Keratinocyte (primary cell): ENCODE data around the gene ADAMTS7. TPM values are rescaled to one million over a fixed set of nuclear protein-coding genes. Genes with fewer than 3 reads are reported as not detected.
"Not testable (repeated sequence)": the region's sequence is repeated elsewhere in the genome, so short reads cannot be mapped to it uniquely, and the experiment has no call there.

Experiments
- DNase-seq: peaks from one replicate; pipeline ENCODE4 v3.0.0-alpha.2; 2011; ENCODE audit warnings: low read depth, missing footprints, low spot score
- FAIRE-seq: peaks from 2 replicates; lab custom pipeline; 2011; peaks lifted over from hg19 to GRCh38; lab: Jason Lieb, UNC
- H2AFZ ChIP-seq: 2 replicates; pipeline ENCODE4 v1.6.0; 2012; ENCODE audit warnings: low read length, control low read depth, inconsistent platforms; ENCODE audit not compliant: control insufficient read depth
- H3K27ac ChIP-seq: 2 replicates; pipeline ENCODE4 v1.5.1; 2011; ENCODE audit warnings: low read length; ENCODE audit not compliant: control insufficient read depth, insufficient read depth
- H3K27me3 ChIP-seq: 3 replicates; pipeline ENCODE4 v1.6.0; 2011; ENCODE audit warnings: low read length; ENCODE audit not compliant: control insufficient read depth, insufficient read depth; ENCODE audit errors: extremely low read depth
- H3K36me3 ChIP-seq, 2 experiments: 2 replicates in 1 of 2; 3 replicates in 1 of 2; pipeline ENCODE4 v1.5.1; 2011; ENCODE audit warnings: low read length in 2 of 2, mild to moderate bottlenecking in 1 of 2; ENCODE audit not compliant: control insufficient read depth in 2 of 2, insufficient read depth in 2 of 2; ENCODE audit errors: extremely low read depth in 1 of 2
- H3K4me1 ChIP-seq: 3 replicates; pipeline ENCODE4 v1.5.1; 2011; ENCODE audit warnings: low read length; ENCODE audit not compliant: control insufficient read depth, insufficient read depth; ENCODE audit errors: extremely low read depth
- H3K4me2 ChIP-seq: 3 replicates; pipeline ENCODE4 v1.6.0; 2011; ENCODE audit warnings: low read depth, low read length; ENCODE audit not compliant: control insufficient read depth, insufficient read depth; ENCODE audit errors: extremely low read depth
- H3K4me3 ChIP-seq, 3 experiments: fragments of 200-600 bp in 1 of 3; sonication (generic) in 1 of 3; 2 replicates in 2 of 3; 3 replicates in 1 of 3; pipeline ENCODE4 v1.5.1; 2011 to 2016; ENCODE audit warnings: low read length in 3 of 3, mild to moderate bottlenecking in 3 of 3, control low read depth in 2 of 3, inconsistent platforms in 1 of 3, low read depth in 1 of 3, mixed read lengths in 1 of 3, mixed run types in 1 of 3, moderate library complexity in 1 of 3; ENCODE audit not compliant: control insufficient read depth in 2 of 3, insufficient read depth in 2 of 3; ENCODE audit errors: extremely low read depth in 1 of 3
- H3K79me2 ChIP-seq: 2 replicates; pipeline ENCODE4 v1.6.0; 2012; ENCODE audit warnings: low read length; ENCODE audit not compliant: control insufficient read depth, insufficient read depth
- H3K9ac ChIP-seq: 3 replicates; pipeline ENCODE4 v1.6.0; 2011; ENCODE audit warnings: low read length; ENCODE audit not compliant: control insufficient read depth, insufficient read depth; ENCODE audit errors: extremely low read depth
- H3K9me1 ChIP-seq: 3 replicates; pipeline ENCODE4 v1.6.0; 2011; ENCODE audit warnings: low read length; ENCODE audit not compliant: control insufficient read depth, insufficient read depth; ENCODE audit errors: extremely low read depth
- H3K9me3 ChIP-seq: 2 replicates; pipeline ENCODE4 v1.5.1; 2012; ENCODE audit warnings: low read depth, low read length; ENCODE audit not compliant: control insufficient read depth
- H4K20me1 ChIP-seq: 3 replicates; pipeline ENCODE4 v1.6.0; 2011; ENCODE audit warnings: low read length; ENCODE audit not compliant: control insufficient read depth, insufficient read depth; ENCODE audit errors: extremely low read depth
- CTCF ChIP-seq, 3 experiments: IDR thresholded peaks in 1 of 3; conservative IDR thresholded peaks in 1 of 3; optimal IDR thresholded peaks in 1 of 3; 2 replicates in 2 of 3; 3 replicates in 1 of 3; pipeline versions ENCODE3 to v1.5.1; 2011; ENCODE audit warnings: low read length in 3 of 3, mild to moderate bottlenecking in 3 of 3, moderate library complexity in 2 of 3, control low read depth in 1 of 3, inconsistent platforms in 1 of 3; ENCODE audit not compliant: insufficient read depth in 2 of 3; ENCODE audit errors: extremely low read depth in 1 of 3
- EZH2 ChIP-seq: IDR thresholded peaks from one replicate; pipeline ENCODE4 v1.6.1; 2012; ENCODE audit warnings: inconsistent platforms, mild to moderate bottlenecking, low read length, moderate library complexity
- dilution Hi-C: fragments of 300-500 bp; cut with MboI; formaldehyde crosslinking; loops from one replicate; pipeline ENCODE4 v1.7.0; 2020; ENCODE audit warnings: low sequenced_read_pairs; ENCODE audit not compliant: extremely low pct_ligation_motif_present
- polyA plus RNA-seq, 5 experiments: library from polyadenylated mRNA; depleted of rRNA in 3 of 5; stranded (reverse) in 3 of 5; stranded (forward) in 1 of 5; unstranded in 1 of 5; fragments of >200 nt; gene quantifications; 1 replicate in 1 of 5; 2 replicates in 3 of 5; 3 replicates in 1 of 5; pipeline versions ENCODE4 v1.2.1 to v1.2.3, GENCODE V29; 2011 to 2012; ENCODE audit warnings: missing spikeins in 2 of 5, low read depth in 1 of 5, low replicate concordance in 1 of 5

The ADAMTS7 gene
- polyA plus RNA-seq, 1 donor (not counting 4 experiments of a cell fraction or from before 2014, with no cell fraction given), result 0.13 TPM

- H3K27ac ChIP-seq, result no peak overlapping the region
- FAIRE-seq (no peak), DNase-seq (no peak)
- no peaks in the 10 kb centered on the region for H3K36me3 ChIP-seq
- no peaks in the 10 kb centered on the region for H4K20me1 ChIP-seq
- no peak overlapping the region for H3K9ac ChIP-seq
- no peaks in the 10 kb centered on the region for H3K79me2 ChIP-seq
- no peak overlapping the region for H2AFZ ChIP-seq
- H3K27me3 ChIP-seq, result no peaks in the 10 kb centered on the region
- H3K4me3 ChIP-seq, result no peak overlapping the region
- dilution Hi-C loops, result no loop called here
- H3K9me3 ChIP-seq, result no peaks in the 10 kb centered on the region
- peaks cover 2% of the 10 kb centered on the region for H3K4me1 ChIP-seq
- no peak overlapping the region for H3K4me2 ChIP-seq
- H3K9me1 ChIP-seq, result no peaks in the 10 kb centered on the region
- TF ChIP-seq CTCF (optimal IDR thresholded peaks at IDR 0.05 in 1 of 3, IDR thresholded peaks at IDR 0.05 in 1 of 3, conservative IDR thresholded peaks at IDR 0.05 in 1 of 3; ENCODE audit: extremely low read depth in 1 of 3, insufficient read depth in 2 of 3, low read length in 3 of 3) (no peak), EZH2 (no peak)
Observed at GRCh38 chr15:78737187-78737820, 74.0 kb downstream of the ADAMTS7 start.

- H4K20me1 ChIP-seq, H3K9ac ChIP-seq, H3K36me3 ChIP-seq, H3K79me2 ChIP-seq, H3K4me1 ChIP-seq, H2AFZ ChIP-seq, DNase-seq, H3K4me3 ChIP-seq, H3K9me1 ChIP-seq, dilution Hi-C loops, H3K27ac ChIP-seq, H3K4me2 ChIP-seq, FAIRE-seq, H3K27me3 ChIP-seq, H3K9me3 ChIP-seq: not testable (repeated sequence)
Observed at GRCh38 chr15:78736286-78736685, 75.0 kb downstream of the ADAMTS7 start.
